Fibroblast of upper back skin (primary cell): Measurements from ENCODE around the gene LGR4.
"Not testable (repeated sequence)": the region's sequence is repeated elsewhere in the genome, so short reads cannot be mapped to it uniquely, and the experiment has no call there.

ENCODE experiments used
- DNase-seq: peaks from one replicate; pipeline ENCODE4 v3.0.0-alpha.2; 2013

Gene LGR4

DNA sequence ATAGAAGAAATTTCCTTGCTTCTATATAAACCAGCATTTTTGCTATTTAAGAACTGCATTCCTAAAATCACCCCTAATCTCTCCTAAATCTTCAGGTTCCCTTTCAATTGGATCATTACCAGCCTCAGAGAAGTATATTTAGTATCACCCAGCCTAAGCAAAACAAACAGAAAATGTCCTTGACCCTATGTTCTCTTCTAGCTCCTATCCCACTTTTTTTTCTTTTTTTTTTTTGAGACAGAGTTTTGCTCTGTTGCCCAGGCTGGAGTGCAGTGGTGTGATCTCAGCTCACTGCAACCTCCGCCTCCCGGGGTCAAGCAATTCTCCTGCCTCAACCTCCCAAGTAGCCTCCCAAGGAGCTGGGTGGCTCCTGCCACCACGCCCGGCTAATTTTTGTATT is 137.8 kb downstream of the LGR4 start:
- DNase-seq = not testable (repeated sequence)

DNA sequence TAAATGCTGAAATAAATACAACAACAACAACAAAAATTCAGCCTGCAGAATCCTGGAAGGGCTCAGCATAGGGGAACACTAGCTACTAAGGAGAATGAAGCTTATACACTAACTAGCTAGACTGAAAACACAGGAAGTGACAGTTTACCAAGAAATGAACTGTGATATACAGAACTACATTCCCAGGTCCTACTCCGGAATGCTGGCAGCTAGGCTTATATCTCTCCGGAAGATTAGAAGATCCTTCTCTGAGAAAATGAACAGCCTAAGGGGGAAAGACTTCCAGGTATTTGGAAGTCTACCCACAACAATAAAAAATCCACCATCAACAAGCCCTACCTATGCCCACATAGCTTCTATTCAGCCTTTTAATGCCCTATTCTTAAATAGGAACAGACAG is 140.6 kb downstream of the LGR4 start:
- DNase-seq = peak; percentile 65

DNA sequence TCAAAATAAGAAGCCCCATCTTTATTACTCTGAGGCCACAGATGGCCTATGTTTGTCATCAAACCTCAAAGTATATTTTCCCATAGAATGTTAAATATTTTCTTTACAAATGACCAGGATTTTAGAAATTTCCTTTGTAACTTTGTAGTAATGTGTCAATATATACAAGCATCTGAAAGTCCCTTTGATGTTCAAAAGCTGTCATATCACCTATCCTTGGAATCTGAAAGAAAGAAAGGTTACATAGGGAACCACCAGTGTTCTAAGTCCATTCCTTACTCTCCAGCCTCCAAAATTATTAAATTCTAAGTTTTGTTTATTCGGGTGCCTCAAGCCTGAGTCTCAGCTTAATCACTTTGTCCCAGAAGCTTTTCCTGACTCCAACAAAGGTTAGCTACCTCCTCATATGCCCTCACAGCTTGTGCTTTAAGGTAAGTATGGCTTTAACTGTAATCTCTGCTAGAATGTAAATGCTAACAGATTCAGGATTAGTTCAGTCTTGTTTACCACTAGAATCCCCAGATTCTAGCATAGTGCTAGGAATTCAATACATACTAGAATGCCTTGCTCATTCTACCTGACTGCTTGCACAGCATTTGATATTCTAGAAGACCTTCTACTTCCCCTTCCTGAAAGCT is 141.8 kb downstream of the LGR4 start:
- no peak for DNase-seq

DNA sequence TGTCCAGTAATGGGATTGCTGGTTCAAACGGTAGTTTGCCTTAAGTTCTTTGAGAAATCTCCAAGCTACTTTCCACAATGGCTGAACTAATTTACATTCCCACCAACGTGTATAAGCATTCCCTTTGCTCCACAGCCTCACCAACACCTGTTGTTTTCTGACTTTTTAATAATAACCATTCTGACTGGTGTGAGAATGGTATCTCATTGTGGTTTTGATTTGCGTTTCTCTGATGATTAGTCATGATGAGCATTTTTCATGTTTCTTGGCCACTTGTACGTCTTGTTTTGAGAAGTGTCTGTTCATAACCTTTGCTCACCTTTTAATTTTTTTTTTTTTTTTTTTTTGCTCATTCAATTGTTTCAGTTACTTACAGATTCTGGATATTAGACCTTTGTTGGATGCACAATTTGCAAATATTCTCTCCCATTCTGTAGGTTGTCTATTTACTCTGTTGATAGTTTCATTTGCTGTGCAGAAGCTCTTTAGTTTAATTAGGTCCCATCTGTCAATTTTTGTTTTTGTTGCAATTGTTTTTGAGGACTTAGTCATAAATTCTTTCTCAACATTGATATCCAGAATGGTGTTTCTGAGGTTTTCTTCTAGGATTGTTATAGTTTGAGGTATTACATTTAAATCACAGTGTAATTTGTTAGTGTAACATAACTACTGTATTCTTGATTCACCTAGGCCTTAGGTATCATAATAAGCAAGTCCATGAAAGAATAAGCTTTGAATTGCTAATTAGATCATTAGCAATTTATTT is 142.5 kb downstream of the LGR4 start:
- no peak for DNase-seq

DNA sequence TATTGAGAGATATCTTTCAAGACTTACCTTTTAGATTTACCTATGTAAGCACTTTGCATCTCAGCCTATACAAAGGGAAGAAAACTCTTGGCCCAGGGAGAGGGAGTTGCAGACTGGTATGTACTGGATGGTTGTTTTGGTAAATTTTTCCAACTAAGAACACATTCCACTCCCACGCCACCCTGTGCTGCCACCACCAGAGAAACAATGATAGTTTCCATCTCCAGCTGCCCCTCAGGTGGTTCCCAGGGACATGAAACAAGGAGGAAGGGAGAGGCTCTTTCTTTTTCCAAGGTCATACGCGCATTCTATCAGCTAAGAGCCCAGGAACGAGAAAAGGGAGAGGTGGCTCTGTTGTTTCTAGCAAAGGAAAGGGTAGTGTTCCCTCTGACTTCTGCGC is 144.0 kb downstream of the LGR4 start:
- DNase-seq = no peak

DNA sequence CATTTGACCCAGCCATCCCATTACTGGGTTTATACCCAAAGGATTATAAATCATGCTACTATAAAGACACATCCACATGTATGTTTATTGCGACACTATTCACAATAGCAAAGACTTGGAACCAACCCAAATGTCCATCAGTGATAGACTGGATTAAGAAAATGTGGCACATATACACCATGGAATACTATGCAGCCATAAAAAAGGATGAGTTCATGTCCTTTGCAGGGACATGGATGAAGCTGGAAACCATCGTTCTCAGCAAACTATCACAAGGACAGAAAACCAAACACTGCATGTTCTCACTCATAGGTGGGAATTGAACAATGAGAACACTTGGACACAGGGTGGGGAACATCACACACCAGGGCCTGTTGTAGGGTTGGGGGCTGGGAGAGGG is 145.5 kb downstream of the LGR4 start:
- DNase-seq = not testable (repeated sequence)

DNA sequence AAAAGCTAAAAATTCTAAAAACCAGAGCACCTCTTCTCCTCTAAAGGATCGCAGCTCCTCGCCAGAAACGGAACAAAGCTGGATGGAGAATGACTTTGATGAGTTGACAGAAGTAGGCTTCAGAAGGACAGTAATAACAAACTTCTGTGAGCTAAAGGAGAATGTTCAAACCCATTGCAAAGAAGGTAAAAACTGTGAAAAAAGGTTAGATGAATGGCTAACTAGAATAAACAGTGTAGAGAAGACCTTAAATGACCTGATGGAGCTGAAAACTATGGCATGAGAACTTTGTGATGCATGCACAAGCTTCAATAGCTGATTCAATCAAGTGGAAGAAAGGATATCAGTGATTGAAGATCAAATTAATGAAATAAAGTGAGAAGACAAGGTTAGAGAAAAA is 150.4 kb downstream of the LGR4 start:
- DNase-seq = not testable (repeated sequence)

DNA sequence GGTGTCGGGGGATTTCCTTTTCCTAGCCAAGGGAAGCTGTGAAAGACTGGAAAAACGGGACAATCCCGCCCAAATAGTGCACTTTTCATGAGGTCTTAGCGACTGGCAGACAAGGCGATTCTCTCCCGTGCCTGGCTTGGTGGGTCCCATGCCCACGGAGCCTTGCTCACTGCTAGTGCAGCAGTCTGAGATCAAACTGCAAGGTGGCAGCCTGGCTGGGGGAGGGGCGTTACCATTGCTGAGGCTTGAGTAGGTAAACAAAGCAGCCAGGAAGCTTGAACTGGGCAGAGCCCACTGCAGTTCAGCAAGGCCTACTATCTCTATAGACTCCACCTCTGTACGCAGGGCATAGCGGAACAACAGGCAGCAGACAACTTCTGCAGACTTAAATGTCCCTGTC is 151.2 kb downstream of the LGR4 start:
- not testable (repeated sequence) for DNase-seq

DNA sequence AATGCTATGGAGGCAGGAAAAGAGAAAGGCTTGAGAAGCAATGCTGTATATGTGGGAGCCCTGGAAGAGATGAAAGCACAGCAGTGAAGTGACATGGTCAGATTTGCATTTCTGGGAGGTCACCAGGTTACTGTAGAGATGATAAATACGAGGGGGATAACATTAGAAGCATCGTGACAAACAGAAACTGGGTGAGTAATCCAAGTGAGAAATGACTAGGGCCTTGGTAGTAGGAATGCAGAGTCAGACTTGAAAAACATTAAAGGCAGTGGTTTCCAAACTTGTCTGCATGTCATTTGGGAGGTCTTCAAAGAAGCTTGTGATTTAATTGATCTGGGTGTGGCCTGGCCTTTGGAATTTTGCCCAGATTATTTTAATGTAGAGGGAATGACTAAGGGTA is 153.5 kb downstream of the LGR4 start:
- peak; percentile 88 for DNase-seq

DNA sequence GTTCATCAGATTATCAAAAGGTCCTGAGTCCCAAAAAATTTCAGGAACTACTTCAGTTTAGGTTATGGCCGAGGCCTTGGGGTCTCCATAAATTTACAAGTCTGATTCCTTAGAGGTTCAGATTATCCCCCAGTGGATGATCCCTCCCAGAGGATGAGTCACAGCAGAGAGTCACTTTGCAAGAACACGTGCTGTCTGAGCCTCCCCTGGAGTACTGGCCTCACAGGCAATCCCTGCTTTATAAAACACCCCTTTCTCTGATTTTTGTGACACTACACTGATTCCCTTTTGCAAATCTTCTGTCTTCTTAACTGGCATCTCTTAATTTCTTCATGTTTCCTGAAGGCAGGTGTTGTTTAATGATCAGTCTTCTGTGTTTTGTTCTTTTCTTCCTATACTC is 154.8 kb downstream of the LGR4 start:
- peak; percentile 77 for DNase-seq
